Activated T-helper 1 cell treated with anti-CD3 and anti-CD28 coated beads, Interleukin-12 subunit alpha, Interleukin-12 subunit beta, Interleukin-2, Interleukin-4 antibody, amounts not matched to agents 30 ng/mL and 10 ng/mL and 1 ng/mL, durations not matched to agents 14 hours and 24 hours and 36 hours (primary cell): Measurements from ENCODE around the gene KHDRBS1. TPM values are rescaled to one million over a fixed set of nuclear protein-coding genes. Genes with fewer than 3 reads are reported as not detected.
"Not testable (repeated sequence)": the region's sequence is repeated elsewhere in the genome, so short reads cannot be mapped to it uniquely, and the experiment has no call there.

Experiments
- DNase-seq: peaks from one replicate; pipeline ENCODE4 v3.0.0; 2021; ENCODE audit warnings: low spot score
- H3K27ac Mint-ChIP-seq: one replicate; pipeline ENCODE4 v1.8.0; 2021; ENCODE audit warnings: mild to moderate bottlenecking, mixed read lengths
- H3K27me3 Mint-ChIP-seq: one replicate; pipeline ENCODE4 v1.8.0; 2022; ENCODE audit warnings: mild to moderate bottlenecking, moderate library complexity, mixed read lengths; ENCODE audit not compliant: insufficient read depth
- H3K36me3 Mint-ChIP-seq: one replicate; pipeline ENCODE4 v1.8.0; 2021; ENCODE audit warnings: low read depth, mixed read lengths
- H3K4me1 Mint-ChIP-seq: one replicate; pipeline ENCODE4 v1.8.0; 2021; ENCODE audit warnings: low read depth, mixed read lengths
- H3K4me3 Mint-ChIP-seq: one replicate; pipeline ENCODE4 v1.8.0; 2021; ENCODE audit warnings: mild to moderate bottlenecking, moderate library complexity, mixed read lengths
- H3K9me3 Mint-ChIP-seq: one replicate; pipeline ENCODE4 v1.8.0; 2021; ENCODE audit warnings: mixed read lengths
- intact Hi-C: fragments of 100-400 bp; cut with micrococcal nuclease; formaldehyde crosslinking; loops from one replicate; pipeline ENCODE4 v1.15.1; 2024
- total RNA-seq: library from RNA; stranded (reverse); gene quantifications from 2 replicates; pipeline ENCODE4 v1.2.3, GENCODE V29; 2022

KHDRBS1 gene
- total RNA-seq, 1 donor from 2014 or later = 156 TPM

DNA sequence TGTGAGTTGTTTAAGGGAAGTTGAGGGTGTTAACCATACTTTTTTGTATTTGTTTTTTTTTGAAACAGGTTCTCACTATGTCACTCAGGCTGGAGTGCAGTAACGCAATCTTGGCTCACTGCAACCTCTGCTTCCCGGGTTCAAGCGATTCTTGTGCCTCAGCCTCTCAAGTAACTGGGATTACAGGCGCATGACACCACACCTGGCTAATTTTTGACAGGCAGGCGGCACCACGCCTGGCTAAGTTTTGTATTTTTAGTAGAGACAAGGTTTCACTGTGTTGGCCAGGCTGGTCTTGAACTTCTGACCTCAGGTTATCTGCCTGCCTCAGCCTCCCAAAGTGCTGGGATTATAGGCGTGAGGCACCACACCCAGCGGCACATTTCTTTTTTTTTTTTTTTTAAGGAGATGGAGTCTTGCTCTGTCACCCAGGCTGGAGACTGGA is 7.9 kb downstream of the KHDRBS1 start:
- H3K9me3 Mint-ChIP-seq, H3K27me3 Mint-ChIP-seq, H3K4me3 Mint-ChIP-seq, intact Hi-C loops, H3K36me3 Mint-ChIP-seq, DNase-seq, H3K27ac Mint-ChIP-seq: not testable (repeated sequence)
- peaks cover 22% of the 10 kb centered on the region for H3K4me1 Mint-ChIP-seq

DNA sequence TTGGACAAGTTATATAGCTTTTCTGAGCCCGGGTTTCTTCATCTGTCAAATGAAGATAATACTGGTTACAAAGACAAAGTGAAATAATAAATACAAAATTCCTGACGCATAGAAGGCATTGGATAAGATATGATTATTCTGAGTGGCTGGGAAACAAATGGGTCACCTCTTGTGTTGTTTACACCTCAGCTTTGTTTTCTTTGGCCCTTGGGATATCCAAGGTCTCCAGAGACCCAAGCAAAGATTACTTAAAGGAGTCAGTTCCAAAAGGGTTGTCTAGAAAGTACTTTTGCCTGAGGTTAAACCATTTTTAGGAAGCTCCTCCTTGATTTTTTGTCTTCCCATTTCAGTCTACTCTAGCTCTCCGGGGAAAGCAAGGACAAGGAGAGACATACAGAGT is 9.7 kb downstream of the KHDRBS1 start:
- peak overlapping the region; percentile 9 for H3K27ac Mint-ChIP-seq

DNA sequence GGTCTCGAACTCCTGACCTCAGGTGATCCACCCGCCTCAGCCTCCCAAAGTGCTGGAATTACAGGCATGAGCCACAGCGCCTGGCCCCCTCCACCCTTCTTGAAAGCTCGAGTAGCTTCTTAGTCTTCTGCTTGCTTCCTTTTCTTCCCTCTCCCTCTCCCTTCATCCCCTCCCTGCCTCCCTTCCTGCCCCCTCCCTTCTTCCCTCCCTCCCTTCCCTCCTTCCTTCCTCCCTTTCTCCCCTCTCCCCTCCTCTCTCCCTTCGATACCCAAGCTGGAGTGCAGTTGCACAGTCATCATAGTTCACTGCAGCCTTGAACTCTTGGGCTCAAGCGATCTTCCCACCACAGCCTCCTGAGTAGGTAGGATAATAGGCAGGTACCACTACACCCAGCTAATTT is 11.8 kb downstream of the KHDRBS1 start:
- intact Hi-C loops = no loop called here
- Mint-ChIP-seq H3K4me1 (peaks cover 30% of the 10 kb centered on the region), H3K9me3 (no peaks in the 10 kb centered on the region), H3K36me3 (peaks cover 17% of the 10 kb centered on the region), H3K27me3 (no peaks in the 10 kb centered on the region), H3K27ac (no peak overlapping the region), H3K4me3 (no peak overlapping the region)
- no peak for DNase-seq

More for the DNA sequence above, 9.7 kb downstream of the KHDRBS1 start:
- no peak overlapping the region for H3K4me3 Mint-ChIP-seq
- H3K27me3 Mint-ChIP-seq = no peaks in the 10 kb centered on the region
- H3K36me3 Mint-ChIP-seq = peaks cover 8% of the 10 kb centered on the region
- H3K4me1 Mint-ChIP-seq = peaks cover 23% of the 10 kb centered on the region
- no peaks in the 10 kb centered on the region for H3K9me3 Mint-ChIP-seq
- intact Hi-C loops = no loop called here
- no peak for DNase-seq

DNA sequence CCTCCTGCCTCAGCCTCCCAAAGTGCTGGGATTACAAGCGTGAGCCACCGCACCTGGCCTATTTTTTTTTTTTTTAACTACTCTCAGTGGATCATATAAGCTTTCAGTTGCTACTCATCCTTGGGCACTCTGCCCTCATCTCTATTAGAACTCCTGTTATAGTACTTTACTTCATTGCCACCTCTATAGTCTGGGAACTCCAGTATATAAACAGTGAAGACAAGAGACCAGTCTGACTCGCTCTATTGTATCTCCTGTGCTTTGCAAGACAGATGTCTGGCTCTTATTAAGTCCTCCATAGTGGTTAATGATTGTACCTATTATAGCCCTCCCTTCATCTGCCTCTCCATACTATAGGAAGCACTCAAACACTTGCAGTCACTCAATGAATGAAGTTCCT is 15.1 kb downstream of the KHDRBS1 start:
- Mint-ChIP-seq H3K27me3 (no peaks in the 10 kb centered on the region), H3K4me3 (no peak overlapping the region), H3K4me1 (peaks cover 35% of the 10 kb centered on the region), H3K36me3 (peaks cover 34% of the 10 kb centered on the region), H3K27ac (no peak overlapping the region), H3K9me3 (no peaks in the 10 kb centered on the region)
- intact Hi-C loops = no loop called here
- no peak for DNase-seq

DNA sequence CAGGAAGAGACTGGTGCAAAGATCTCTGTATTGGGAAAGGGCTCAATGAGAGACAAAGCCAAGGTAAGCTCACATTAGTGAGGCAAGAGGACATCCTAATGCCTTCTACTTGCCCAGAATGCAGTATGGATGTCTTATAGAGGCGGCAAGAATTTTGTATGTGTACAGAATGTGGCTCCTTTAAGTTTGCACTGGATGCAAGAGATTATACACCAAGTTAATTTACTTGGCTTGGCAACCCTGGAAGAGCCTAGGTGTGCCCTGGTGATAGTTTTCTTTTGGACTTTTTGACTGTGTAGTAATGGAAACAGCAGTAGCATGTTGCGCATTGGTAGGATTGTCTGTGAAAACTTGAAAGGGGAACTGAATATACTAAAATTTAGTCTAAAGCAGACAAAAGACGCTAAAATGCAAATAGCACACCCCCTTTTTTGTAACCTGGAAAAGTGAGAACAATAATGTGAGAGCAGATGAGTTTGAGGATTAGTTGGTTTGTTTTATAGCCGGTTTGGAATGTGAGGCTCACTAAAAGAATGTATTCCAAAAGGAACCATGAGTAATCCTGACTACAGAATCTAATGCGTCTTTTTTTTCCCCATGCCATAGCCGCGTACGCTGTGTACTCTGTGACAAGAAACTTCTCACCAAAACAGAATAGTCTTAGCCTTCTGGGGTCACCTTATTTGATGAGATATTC is 18.1 kb downstream of the KHDRBS1 start:
- Mint-ChIP-seq H3K9me3 (no peaks in the 10 kb centered on the region), H3K27ac (no peak overlapping the region), H3K4me3 (no peak overlapping the region), H3K27me3 (no peaks in the 10 kb centered on the region), H3K4me1 (peaks cover 45% of the 10 kb centered on the region), H3K36me3 (peaks cover 45% of the 10 kb centered on the region)
- no peak for DNase-seq
- intact Hi-C loops = no loop called here

DNA sequence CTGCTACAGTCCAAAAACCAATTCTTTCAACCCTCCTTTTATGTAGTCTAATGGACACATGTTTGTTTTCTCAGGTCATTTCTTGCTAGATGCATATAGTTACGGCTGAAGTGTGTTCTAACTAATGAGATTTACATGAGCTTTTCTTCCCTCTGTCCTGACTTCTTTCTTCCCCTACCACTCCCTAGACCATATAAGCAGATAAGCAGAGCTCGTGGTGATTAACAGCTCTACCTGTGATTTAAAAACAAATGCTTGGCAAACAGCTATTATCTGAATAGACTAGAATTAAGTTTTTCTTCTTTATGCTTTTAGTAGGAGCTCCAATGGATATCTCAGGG is 18.6 kb downstream of the KHDRBS1 start:
- DNase-seq = no peak
- H3K27ac Mint-ChIP-seq = peak overlapping the region; percentile 7
- no peaks in the 10 kb centered on the region for H3K27me3 Mint-ChIP-seq
- H3K9me3 Mint-ChIP-seq = no peaks in the 10 kb centered on the region
- no peak overlapping the region for H3K4me3 Mint-ChIP-seq
- intact Hi-C loops = no loop called here
- peaks cover 41% of the 10 kb centered on the region for H3K4me1 Mint-ChIP-seq
- peaks cover 45% of the 10 kb centered on the region for H3K36me3 Mint-ChIP-seq

DNA sequence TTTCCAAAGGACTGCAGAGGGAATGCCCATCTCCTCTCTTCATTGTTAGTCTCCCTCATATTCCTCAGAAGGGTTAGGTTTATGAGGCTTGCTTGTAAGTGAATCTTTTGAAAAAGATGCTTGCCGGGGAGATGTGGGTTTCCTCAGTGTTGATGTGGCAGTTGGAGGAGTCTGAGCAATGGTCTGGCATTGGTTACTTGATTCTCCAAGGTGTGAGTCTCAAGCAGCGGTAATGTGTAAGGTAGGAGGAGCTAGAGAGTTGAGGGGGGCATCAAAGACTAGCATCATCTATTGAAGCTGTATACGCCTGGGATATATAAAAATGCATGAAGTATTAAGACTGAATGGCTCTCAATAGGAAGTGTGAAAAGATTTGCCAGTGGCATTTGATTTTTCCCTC is 21.5 kb downstream of the KHDRBS1 start:
- peaks cover 56% of the 10 kb centered on the region for H3K36me3 Mint-ChIP-seq
- no peak for DNase-seq
- H3K4me1 Mint-ChIP-seq = peaks cover 35% of the 10 kb centered on the region
- peak overlapping the region; percentile 49 for H3K27ac Mint-ChIP-seq
- H3K27me3 Mint-ChIP-seq = no peaks in the 10 kb centered on the region
- H3K4me3 Mint-ChIP-seq = no peak overlapping the region
- intact Hi-C loops = no loop called here
- H3K9me3 Mint-ChIP-seq = no peaks in the 10 kb centered on the region

DNA sequence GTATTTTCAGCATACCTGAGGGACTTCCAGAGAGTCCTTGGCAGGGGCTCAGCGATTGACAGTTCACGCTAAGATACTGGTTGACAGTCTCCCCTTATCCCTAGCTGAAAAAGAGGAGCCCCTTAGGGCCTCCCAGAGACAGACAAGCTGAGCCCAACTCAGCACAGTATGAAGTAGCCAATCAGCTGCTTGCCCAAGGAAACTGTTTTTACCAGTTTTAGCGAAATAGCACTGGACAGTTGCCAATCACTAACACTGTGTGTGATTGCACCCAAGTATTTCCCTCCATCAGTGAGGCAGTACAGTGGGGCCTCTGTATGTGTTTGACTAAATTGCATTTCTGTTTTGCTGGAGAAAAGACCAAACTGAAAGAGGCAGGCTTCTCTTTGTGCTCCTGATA is 27.0 kb downstream of the KHDRBS1 start:
- Mint-ChIP-seq H3K9me3 (no peaks in the 10 kb centered on the region), H3K4me3 (no peak overlapping the region), H3K27ac (no peak overlapping the region), H3K4me1 (peaks cover 9% of the 10 kb centered on the region), H3K27me3 (no peaks in the 10 kb centered on the region), H3K36me3 (peaks cover 40% of the 10 kb centered on the region)
- no peak for DNase-seq
- intact Hi-C loops = no loop called here

DNA sequence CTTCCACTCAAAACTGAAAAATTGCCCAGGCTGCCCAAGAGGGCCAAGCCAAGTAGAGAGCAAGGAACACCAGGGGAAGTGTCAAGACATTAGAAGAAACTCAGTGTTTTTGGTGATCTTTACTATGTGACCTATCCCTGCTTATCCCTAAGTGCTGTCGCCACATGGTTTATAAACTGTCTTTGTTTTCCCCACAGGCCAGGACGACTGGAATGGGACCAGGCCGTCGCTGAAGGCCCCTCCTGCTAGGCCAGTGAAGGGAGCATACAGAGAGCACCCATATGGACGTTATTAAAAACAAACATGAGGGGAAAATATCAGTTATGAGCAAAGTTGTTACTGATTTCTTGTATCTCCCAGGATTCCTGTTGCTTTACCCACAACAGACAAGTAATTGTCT is 28.7 kb downstream of the KHDRBS1 start:
- H3K4me1 Mint-ChIP-seq = peaks cover 7% of the 10 kb centered on the region
- no peaks in the 10 kb centered on the region for H3K27me3 Mint-ChIP-seq
- no peak overlapping the region for H3K4me3 Mint-ChIP-seq
- intact Hi-C loops = no loop called here
- no peak for DNase-seq
- H3K27ac Mint-ChIP-seq = no peak overlapping the region
- H3K36me3 Mint-ChIP-seq = peaks cover 39% of the 10 kb centered on the region
- no peaks in the 10 kb centered on the region for H3K9me3 Mint-ChIP-seq

DNA sequence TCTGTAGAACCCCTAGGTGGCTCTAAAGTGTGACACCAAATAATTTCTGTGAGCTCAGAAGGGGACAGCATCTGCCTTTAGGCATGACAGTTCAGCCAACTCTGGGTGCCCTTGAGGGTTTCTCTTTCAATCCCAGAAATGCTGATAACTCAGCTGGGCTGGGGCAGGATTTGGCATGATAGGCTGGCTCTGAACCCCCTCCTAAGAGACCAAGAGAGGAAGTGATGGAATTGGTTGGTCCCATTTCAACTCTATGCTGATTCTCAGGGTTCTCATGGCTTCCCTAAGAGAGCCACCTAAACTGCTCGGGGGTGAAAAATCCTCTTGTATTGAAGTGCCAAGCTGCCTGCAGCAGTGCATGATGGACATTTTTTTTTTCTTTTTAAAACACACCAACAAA is 30.6 kb downstream of the KHDRBS1 start:
- no peaks in the 10 kb centered on the region for H3K27me3 Mint-ChIP-seq

DNA sequence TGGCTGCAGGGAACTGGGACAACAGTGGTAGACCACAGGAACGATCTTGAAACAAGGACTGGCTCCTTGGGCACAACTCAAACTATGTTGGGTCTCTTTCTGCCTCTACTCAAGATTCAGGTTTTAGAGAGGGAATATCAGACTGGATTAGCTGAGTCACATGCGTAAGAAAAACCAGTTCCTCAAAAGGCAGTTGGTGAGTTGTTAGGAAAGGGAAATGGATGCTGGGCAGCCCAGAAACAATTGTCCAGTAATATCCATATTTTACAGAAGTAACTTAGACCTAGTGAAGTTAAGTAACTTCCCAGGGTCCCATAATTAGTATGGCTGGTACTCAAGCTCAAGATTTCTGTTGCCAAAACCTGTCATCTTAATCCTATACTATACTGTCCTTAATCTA is 32.1 kb downstream of the KHDRBS1 start:
- Mint-ChIP-seq H3K4me1 (peaks cover 8% of the 10 kb centered on the region), H3K4me3 (no peak overlapping the region), H3K9me3 (no peaks in the 10 kb centered on the region), H3K27ac (no peak overlapping the region), H3K36me3 (peaks cover 35% of the 10 kb centered on the region), H3K27me3 (no peaks in the 10 kb centered on the region)
- no peak for DNase-seq
- intact Hi-C loops = no loop called here

More for the DNA sequence above, 30.6 kb downstream of the KHDRBS1 start:
- intact Hi-C loops = no loop called here
- H3K4me3 Mint-ChIP-seq = no peak overlapping the region
- no peak for DNase-seq
- no peak overlapping the region for H3K27ac Mint-ChIP-seq
- H3K36me3 Mint-ChIP-seq = peaks cover 36% of the 10 kb centered on the region
- H3K4me1 Mint-ChIP-seq = peaks cover 13% of the 10 kb centered on the region
- no peaks in the 10 kb centered on the region for H3K9me3 Mint-ChIP-seq

DNA sequence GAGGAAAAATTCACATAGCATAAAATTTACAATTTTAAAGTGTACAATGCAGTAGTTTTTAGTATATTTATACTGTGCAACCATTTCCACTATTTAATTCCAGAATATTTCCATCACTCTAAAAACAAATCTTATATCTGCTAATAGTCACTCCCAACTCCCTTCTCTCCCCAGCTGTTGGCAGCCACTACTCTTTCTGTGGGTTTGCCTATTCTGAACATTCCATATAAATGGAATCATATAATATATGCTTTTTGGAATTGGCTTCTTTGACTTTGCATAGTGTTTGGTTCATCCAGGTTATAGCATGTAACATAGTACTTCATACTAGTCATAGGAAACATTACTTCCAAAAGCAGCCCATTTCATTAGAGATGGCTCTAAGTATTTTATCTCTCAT is 34.0 kb downstream of the KHDRBS1 start:
- Mint-ChIP-seq H3K9me3 (no peaks in the 10 kb centered on the region), H3K36me3 (peaks cover 37% of the 10 kb centered on the region), H3K27me3 (no peaks in the 10 kb centered on the region), H3K27ac (no peak overlapping the region), H3K4me1 (peaks cover 8% of the 10 kb centered on the region), H3K4me3 (no peak overlapping the region)
- DNase-seq = no peak
- intact Hi-C loops = no loop called here

DNA sequence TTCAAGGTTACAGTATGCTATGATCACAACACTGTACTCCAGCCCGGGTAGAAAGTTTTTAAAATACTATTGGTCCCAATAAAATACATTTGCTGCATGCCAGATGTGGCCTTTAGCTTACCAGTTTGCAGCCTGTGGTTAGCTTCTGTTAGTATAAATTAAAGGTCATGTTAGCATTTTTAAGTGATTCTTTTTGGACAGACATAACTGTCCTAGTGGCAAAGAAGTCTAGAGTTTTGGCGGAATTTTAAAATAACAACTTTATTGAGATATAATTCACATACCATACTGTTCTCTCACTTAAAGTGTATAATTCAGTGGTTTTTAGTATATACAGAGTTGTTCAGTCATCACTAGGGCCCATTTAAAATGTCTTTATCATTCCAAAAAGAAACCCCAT is 34.8 kb downstream of the KHDRBS1 start:
- H3K4me3 Mint-ChIP-seq = no peak overlapping the region
- H3K27me3 Mint-ChIP-seq = no peaks in the 10 kb centered on the region
- intact Hi-C loops = no loop called here
- H3K9me3 Mint-ChIP-seq = no peaks in the 10 kb centered on the region
- H3K4me1 Mint-ChIP-seq = peaks cover 8% of the 10 kb centered on the region
- peak overlapping the region; percentile 21 for H3K27ac Mint-ChIP-seq
- peaks cover 39% of the 10 kb centered on the region for H3K36me3 Mint-ChIP-seq
- DNase-seq = no peak

DNA sequence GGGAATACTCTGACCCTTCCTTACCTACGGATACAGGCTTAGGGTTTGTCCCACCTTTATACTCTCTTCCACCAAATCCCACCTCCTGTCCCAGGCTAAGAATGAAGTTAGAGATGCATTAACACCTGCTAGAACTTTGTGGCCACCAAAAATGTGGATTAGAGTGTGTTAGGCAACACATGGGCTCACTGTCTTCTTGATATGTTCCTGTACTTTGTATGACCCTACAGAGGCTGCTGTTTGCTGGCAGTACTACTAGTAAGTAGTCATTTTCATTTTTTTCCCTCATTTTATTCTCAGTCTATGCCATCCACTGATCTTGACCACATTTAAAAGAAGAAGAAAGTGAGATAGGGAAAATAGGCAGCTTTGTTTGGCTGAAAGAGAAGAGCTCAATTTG is 38.0 kb downstream of the KHDRBS1 start:
- no peak for DNase-seq
- intact Hi-C loops = no loop called here
- no peak overlapping the region for H3K4me3 Mint-ChIP-seq
- no peaks in the 10 kb centered on the region for H3K27me3 Mint-ChIP-seq
- H3K9me3 Mint-ChIP-seq = no peaks in the 10 kb centered on the region
- peaks cover 44% of the 10 kb centered on the region for H3K36me3 Mint-ChIP-seq
- peaks cover 8% of the 10 kb centered on the region for H3K4me1 Mint-ChIP-seq
- no peak overlapping the region for H3K27ac Mint-ChIP-seq
